BLaER1 (cell line): ENCODE results near the gene SCAPER.

Source experiments
- H3K27ac ChIP-seq: shearing (Covaris generic); formaldehyde crosslinking; 2 replicates; pipeline ENCODE4 v1.8.1; 2022
- H3K27me3 ChIP-seq: shearing (Covaris generic); formaldehyde crosslinking; 2 replicates; pipeline ENCODE4 v1.8.1; 2022
- H3K36me3 ChIP-seq: shearing (Covaris generic); formaldehyde crosslinking; 2 replicates; pipeline ENCODE4 v1.8.1; 2022
- H3K4me1 ChIP-seq: shearing (Covaris generic); formaldehyde crosslinking; 2 replicates; pipeline ENCODE4 v1.8.1; 2022
- H3K4me2 ChIP-seq: shearing (Covaris generic); formaldehyde crosslinking; 2 replicates; pipeline ENCODE4 v1.8.1; 2022
- H3K4me3 ChIP-seq: shearing (Covaris generic); formaldehyde crosslinking; 2 replicates; pipeline ENCODE4 v1.8.1; 2022
- H3K9ac ChIP-seq: shearing (Covaris generic); formaldehyde crosslinking; 2 replicates; pipeline ENCODE4 v1.8.1; 2022
- H3K9me3 ChIP-seq: shearing (Covaris generic); formaldehyde crosslinking; 2 replicates; pipeline ENCODE4 v1.8.1; 2022
- H4K20me1 ChIP-seq: shearing (Covaris generic); formaldehyde crosslinking; 2 replicates; pipeline ENCODE4 v1.8.1; 2022
- Cebpa-rat ChIP-seq: shearing (Covaris generic); IDR thresholded peaks from 2 replicates; pipeline ENCODE4 v1.8.1; 2022

The SCAPER gene

GRCh38 chr15:76492538-76492937 is 412.6 kb downstream of the SCAPER start:
- no peaks in the 10 kb centered on the region for H3K36me3 ChIP-seq
- H4K20me1 ChIP-seq: no peaks in the 10 kb centered on the region
- no peak for TF ChIP-seq Cebpa-rat
- no peaks in the 10 kb centered on the region for H3K27me3 ChIP-seq
- H3K9ac ChIP-seq: no peak overlapping the region
- no peak overlapping the region for H3K4me2 ChIP-seq
- no peaks in the 10 kb centered on the region for H3K9me3 ChIP-seq
- no peak overlapping the region for H3K4me3 ChIP-seq
- no peak overlapping the region for H3K27ac ChIP-seq
- no peaks in the 10 kb centered on the region for H3K4me1 ChIP-seq

GRCh38 chr15:76483752-76484151 is 421.4 kb downstream of the SCAPER start:
- Histone ChIP-seq H3K27ac (no peak overlapping the region), H3K9me3 (no peaks in the 10 kb centered on the region), H3K4me2 (no peak overlapping the region), H3K9ac (no peak overlapping the region), H3K36me3 (no peaks in the 10 kb centered on the region), H3K27me3 (no peaks in the 10 kb centered on the region), H3K4me1 (no peaks in the 10 kb centered on the region), H4K20me1 (no peaks in the 10 kb centered on the region), H3K4me3 (no peak overlapping the region)
- TF ChIP-seq Cebpa-rat: no peak

GRCh38 chr15:76483018-76483417 is 422.1 kb downstream of the SCAPER start:
- Histone ChIP-seq H3K4me2 (no peak overlapping the region), H3K9me3 (no peaks in the 10 kb centered on the region), H3K9ac (no peak overlapping the region), H3K4me3 (no peak overlapping the region), H3K27ac (no peak overlapping the region), H3K27me3 (no peaks in the 10 kb centered on the region), H4K20me1 (no peaks in the 10 kb centered on the region), H3K4me1 (no peaks in the 10 kb centered on the region), H3K36me3 (no peaks in the 10 kb centered on the region)
- no peak for TF ChIP-seq Cebpa-rat

- no peak for TF ChIP-seq Cebpa-rat
- no peak overlapping the region for H3K4me2 ChIP-seq
- no peaks in the 10 kb centered on the region for H3K4me1 ChIP-seq
- no peaks in the 10 kb centered on the region for H3K9me3 ChIP-seq
- H3K4me3 ChIP-seq: no peak overlapping the region
- H3K36me3 ChIP-seq: no peaks in the 10 kb centered on the region
- no peaks in the 10 kb centered on the region for H3K27me3 ChIP-seq
- no peak overlapping the region for H3K27ac ChIP-seq
- no peak overlapping the region for H3K9ac ChIP-seq
- no peaks in the 10 kb centered on the region for H4K20me1 ChIP-seq
Measured at GRCh38 chr15:76480267-76480666, 424.9 kb downstream of the SCAPER start.

GRCh38 chr15:76470691-76471090 is 434.4 kb downstream of the SCAPER start:
- Histone ChIP-seq H3K9me3 (peaks cover 11% of the 10 kb centered on the region), H3K4me3 (no peak overlapping the region), H4K20me1 (no peaks in the 10 kb centered on the region), H3K36me3 (no peaks in the 10 kb centered on the region), H3K27ac (no peak overlapping the region), H3K4me1 (no peaks in the 10 kb centered on the region), H3K27me3 (no peaks in the 10 kb centered on the region), H3K4me2 (no peak overlapping the region), H3K9ac (no peak overlapping the region)
- no peak for TF ChIP-seq Cebpa-rat

GRCh38 chr15:76468722-76469121 is 436.4 kb downstream of the SCAPER start:
- H3K9ac ChIP-seq: no peak overlapping the region
- H3K27me3 ChIP-seq: no peaks in the 10 kb centered on the region
- TF ChIP-seq Cebpa-rat: no peak
- H3K36me3 ChIP-seq: no peaks in the 10 kb centered on the region
- no peak overlapping the region for H3K4me2 ChIP-seq
- H3K27ac ChIP-seq: no peak overlapping the region
- H3K4me1 ChIP-seq: no peaks in the 10 kb centered on the region
- no peaks in the 10 kb centered on the region for H4K20me1 ChIP-seq
- H3K4me3 ChIP-seq: no peak overlapping the region
- H3K9me3 ChIP-seq: peaks cover 18% of the 10 kb centered on the region

GRCh38 chr15:76467136-76467535 is 438.0 kb downstream of the SCAPER start:
- no peaks in the 10 kb centered on the region for H3K36me3 ChIP-seq
- TF ChIP-seq Cebpa-rat: no peak
- no peaks in the 10 kb centered on the region for H3K4me1 ChIP-seq
- no peaks in the 10 kb centered on the region for H3K27me3 ChIP-seq
- no peak overlapping the region for H3K9ac ChIP-seq
- no peak overlapping the region for H3K4me2 ChIP-seq
- no peak overlapping the region for H3K4me3 ChIP-seq
- H4K20me1 ChIP-seq: no peaks in the 10 kb centered on the region
- H3K9me3 ChIP-seq: peaks cover 18% of the 10 kb centered on the region
- H3K27ac ChIP-seq: no peak overlapping the region

GRCh38 chr15:76465728-76466127 is 439.4 kb downstream of the SCAPER start:
- no peak overlapping the region for H3K4me2 ChIP-seq
- H3K4me1 ChIP-seq: no peaks in the 10 kb centered on the region
- H3K27ac ChIP-seq: no peak overlapping the region
- TF ChIP-seq Cebpa-rat: no peak
- H3K36me3 ChIP-seq: no peaks in the 10 kb centered on the region
- peaks cover 18% of the 10 kb centered on the region for H3K9me3 ChIP-seq
- no peaks in the 10 kb centered on the region for H3K27me3 ChIP-seq
- no peak overlapping the region for H3K9ac ChIP-seq
- H4K20me1 ChIP-seq: no peaks in the 10 kb centered on the region
- no peak overlapping the region for H3K4me3 ChIP-seq

- Histone ChIP-seq H3K36me3 (no peaks in the 10 kb centered on the region), H3K9me3 (peaks cover 18% of the 10 kb centered on the region), H3K4me1 (no peaks in the 10 kb centered on the region), H3K9ac (no peak overlapping the region), H3K4me3 (no peak overlapping the region), H3K27me3 (no peaks in the 10 kb centered on the region), H3K27ac (no peak overlapping the region), H3K4me2 (no peak overlapping the region), H4K20me1 (no peaks in the 10 kb centered on the region)
- no peak for TF ChIP-seq Cebpa-rat
Measured at GRCh38 chr15:76464247-76464646, 440.9 kb downstream of the SCAPER start.

GRCh38 chr15:76460871-76461270 is 444.3 kb downstream of the SCAPER start:
- Histone ChIP-seq H3K9me3 (peaks cover 8% of the 10 kb centered on the region; the same call in 1 of the 2 replicates), H3K27me3 (no peaks in the 10 kb centered on the region), H3K4me3 (no peak overlapping the region), H3K36me3 (no peaks in the 10 kb centered on the region), H3K9ac (no peak overlapping the region), H3K4me2 (no peak overlapping the region), H3K27ac (no peak overlapping the region), H3K4me1 (no peaks in the 10 kb centered on the region), H4K20me1 (no peaks in the 10 kb centered on the region)
- no peak for TF ChIP-seq Cebpa-rat

GRCh38 chr15:76460347-76460746 is 444.8 kb downstream of the SCAPER start:
- H3K4me1 ChIP-seq: no peaks in the 10 kb centered on the region
- no peaks in the 10 kb centered on the region for H3K36me3 ChIP-seq
- H4K20me1 ChIP-seq: no peaks in the 10 kb centered on the region
- H3K4me3 ChIP-seq: no peak overlapping the region
- no peak overlapping the region for H3K4me2 ChIP-seq
- H3K27me3 ChIP-seq: no peaks in the 10 kb centered on the region
- peaks cover 3% of the 10 kb centered on the region; the same call in 1 of the 2 replicates for H3K9me3 ChIP-seq
- no peak overlapping the region for H3K9ac ChIP-seq
- no peak for TF ChIP-seq Cebpa-rat
- H3K27ac ChIP-seq: no peak overlapping the region
